Fibroblast of skin of left biceps (primary cell): ENCODE data around the gene TRAF3IP1.
"Not testable (repeated sequence)": the region's sequence is repeated elsewhere in the genome, so short reads cannot be mapped to it uniquely, and the experiment has no call there.

Experiments used
- DNase-seq, 2 experiments: peaks; one replicate each; pipeline ENCODE4 v3.0.0-alpha.2; 2013; ENCODE audit warnings: low read depth in 2 of 2

The TRAF3IP1 gene, protein sequence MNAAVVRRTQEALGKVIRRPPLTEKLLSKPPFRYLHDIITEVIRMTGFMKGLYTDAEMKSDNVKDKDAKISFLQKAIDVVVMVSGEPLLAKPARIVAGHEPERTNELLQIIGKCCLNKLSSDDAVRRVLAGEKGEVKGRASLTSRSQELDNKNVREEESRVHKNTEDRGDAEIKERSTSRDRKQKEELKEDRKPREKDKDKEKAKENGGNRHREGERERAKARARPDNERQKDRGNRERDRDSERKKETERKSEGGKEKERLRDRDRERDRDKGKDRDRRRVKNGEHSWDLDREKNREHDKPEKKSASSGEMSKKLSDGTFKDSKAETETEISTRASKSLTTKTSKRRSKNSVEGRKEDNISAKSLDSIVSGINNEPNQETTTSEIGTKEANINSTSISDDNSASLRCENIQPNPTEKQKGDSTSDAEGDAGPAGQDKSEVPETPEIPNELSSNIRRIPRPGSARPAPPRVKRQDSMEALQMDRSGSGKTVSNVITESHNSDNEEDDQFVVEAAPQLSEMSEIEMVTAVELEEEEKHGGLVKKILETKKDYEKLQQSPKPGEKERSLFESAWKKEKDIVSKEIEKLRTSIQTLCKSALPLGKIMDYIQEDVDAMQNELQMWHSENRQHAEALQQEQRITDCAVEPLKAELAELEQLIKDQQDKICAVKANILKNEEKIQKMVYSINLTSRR

GRCh38 chr2:238320246-238320647 lies at the start of gene TRAF3IP1:
Gene TRAF3IP1, plus strand, starts transcription at chr2:238320518. Its CDS starts 145 bp downstream, at chr2:238320663.
- DNase-seq, result peak; percentile 78 to 79

GRCh38 chr2:238270606-238271005 lies 49.7 kb upstream of the TRAF3IP1 start:
- DNase-seq, result no peak

DNA sequence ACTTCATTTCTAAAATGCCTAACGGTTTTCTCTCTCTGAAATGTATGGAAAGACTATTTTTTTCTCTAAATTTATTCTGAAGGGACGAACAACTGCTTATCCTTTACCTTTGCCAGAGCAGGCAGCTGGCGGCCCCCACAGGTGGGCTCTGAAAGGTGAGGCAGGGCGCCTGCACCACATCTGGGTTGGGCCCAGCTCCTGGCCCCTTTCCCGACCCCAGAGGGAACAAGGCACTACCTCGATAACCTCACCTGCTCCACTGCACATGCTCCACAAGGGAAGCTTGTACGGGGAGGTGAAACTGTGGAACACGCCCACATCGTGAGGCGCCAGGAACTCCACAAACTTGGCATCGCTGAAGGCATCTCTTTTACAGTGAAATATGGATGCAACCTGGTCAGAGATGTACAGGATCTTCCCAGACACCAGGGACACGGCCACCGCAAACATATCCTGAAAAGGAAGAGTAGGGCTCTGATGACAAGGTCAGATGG lies 49.2 kb upstream of the TRAF3IP1 start:
- no peak for DNase-seq

DNA sequence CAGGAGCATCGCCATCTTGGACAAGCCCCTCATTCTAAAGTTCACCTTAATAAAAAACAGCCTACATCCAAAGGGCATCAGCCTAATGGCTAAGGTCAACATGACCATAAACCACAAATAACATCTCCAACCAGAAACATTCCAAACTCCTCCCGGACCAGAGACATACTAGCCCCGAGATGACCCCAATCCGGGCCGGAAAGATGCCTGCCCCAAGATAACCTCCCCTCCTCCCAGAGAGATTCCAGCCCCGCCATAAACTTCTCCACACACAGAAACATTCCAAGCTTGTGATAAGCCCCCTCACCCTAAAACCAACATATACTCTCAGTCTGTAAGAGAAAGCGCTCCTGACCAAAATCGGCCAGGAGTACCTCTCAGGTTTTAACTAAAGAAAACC lies 48.6 kb upstream of the TRAF3IP1 start:
- DNase-seq, result not testable (repeated sequence)

DNA sequence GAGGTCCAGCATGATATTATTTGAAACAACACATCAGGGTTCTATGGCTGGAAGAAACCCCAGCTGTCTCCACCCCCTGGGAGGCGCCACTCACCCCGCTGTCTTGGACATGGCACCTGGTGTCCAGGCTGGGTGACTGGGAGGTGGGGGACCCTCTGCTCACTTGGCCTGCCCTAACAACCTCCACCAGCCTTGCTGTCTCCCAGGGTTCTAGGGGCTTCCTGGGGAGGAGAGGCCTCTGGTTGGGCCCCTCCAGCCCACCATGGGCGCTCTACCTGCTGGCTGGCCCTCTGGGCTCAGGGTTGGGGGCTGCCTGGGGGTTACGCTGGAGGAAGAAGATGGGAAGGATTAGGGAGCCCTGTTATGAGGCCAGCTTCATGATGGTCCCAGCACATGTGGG lies 48.2 kb upstream of the TRAF3IP1 start:
- DNase-seq, result no peak

GRCh38 chr2:238273433-238273832 lies 46.9 kb upstream of the TRAF3IP1 start:
- not testable (repeated sequence) for DNase-seq

DNA sequence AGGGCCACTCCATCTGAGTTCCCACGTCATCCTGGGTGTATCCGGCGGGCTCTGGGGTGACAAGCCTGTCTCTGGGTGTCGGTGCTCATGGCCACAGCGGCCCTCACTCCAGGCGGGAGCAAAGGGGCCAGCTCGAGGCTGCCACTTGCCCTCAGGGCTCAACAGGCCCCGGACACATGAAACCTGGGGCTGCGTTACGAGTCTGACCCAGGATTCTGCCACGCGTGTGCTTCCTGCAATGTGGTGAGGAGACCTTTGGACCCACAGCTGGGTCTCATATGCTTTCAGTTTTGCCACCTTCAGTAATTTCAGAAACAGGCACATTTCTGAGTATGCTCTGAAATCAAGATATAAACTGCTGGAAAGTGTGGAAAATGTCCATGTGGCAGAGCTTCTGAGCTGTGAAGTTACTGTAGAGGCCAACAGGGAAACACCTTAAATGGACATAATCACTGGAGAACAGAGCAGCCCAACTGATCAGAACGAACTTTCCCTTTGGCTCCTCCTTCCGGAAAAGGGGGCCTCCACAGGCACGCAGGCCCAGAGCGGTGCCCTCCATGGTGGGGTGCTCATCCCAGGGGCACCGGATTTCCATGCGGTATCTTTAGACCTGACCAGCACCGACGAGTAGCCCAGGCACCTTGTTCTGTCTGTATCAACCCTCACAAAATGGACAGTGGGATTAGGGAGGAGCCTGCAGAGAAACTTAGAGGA lies 46.0 kb upstream of the TRAF3IP1 start:
- no peak for DNase-seq

DNA sequence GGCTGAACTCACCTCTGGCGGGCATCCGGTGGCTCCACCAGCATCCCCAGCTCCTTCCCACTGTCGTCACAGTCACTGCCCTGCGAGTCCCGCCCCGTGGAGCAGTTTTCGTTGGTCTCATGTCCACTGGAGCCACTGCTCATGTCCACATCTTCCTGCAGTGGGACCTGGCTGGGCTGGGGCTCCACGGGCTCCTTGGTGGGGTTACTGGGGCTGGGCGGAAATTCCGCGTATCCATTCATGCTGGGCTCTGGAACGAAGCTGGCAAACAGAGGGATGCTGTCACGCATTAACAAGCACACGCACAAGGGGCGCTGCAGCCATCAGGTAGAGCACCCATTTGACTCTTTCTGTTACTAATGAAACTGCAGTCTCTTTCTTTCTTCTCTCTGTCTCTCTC lies 42.6 kb upstream of the TRAF3IP1 start:
- DNase-seq, result no peak

- no peak for DNase-seq
Observed at GRCh38 chr2:238278626-238279323, 41.5 kb upstream of the TRAF3IP1 start.

- no peak for DNase-seq
Observed at GRCh38 chr2:238279324-238279682, 41.0 kb upstream of the TRAF3IP1 start.

DNA sequence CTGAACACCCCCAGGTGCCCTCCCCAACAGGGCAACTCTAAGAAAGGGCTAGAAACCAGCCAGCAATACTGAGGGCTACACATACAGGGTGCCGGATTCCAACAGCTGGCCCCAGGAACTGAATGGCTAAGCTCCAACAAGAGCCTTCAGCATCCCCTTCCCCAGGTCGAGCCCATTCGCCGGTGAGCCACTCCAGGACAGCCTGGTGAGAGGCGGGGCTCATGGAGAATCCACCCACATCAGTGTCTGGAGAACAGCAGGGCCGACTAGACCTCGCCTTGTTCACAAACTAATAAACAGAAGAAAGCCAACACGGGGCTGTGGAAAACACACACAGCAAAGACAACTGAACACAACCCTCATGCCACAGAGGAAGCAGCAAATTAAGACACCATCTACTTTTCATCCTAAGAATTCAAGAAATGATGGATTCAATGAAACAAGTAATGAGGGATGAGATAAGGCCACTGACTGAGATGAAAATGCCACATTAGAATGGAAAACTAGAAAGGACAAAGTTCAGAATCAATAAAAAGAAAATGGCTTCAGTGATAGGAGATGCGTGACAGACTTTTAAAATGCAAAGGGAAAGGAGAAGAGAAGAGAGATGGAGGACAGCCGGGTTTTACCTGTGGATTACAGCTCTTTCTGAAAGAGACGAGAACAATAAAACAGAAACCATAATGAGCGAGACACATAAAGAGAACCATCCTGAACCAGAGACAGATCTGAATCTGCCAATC lies 40.1 kb upstream of the TRAF3IP1 start:
- no peak for DNase-seq

DNA sequence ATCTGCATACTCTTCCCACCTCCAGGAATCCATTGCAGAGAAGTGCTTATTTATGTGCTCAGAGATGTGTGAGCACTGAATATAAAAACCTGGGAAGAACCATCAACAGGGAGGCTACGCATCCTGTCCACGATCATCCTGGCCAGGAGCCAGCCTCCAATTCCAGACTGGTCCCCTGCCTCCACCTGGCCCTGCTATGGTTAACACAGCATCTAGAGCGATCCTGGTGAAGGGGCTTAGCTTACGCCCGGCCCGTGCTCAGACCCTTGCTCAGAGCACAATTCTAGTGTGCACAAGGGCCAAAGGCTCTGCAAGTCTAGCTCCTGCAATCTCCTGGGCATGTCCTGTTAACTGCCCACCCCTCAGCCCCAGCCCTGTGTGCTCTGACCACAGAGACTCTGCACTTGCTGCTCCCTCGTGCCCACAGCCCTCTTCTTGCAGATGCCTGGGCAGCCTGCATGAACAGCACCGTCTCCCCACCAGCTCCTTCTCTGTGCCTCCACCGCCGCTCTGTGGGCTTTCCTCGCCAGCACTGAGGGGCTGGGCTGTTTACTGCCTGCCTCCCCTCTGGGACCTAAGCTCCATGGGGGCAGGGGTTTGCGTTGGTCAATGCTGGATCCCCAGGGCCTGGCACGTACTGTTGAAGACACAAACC lies 38.4 kb upstream of the TRAF3IP1 start:
- DNase-seq, result no peak

- no peak for DNase-seq
Observed at GRCh38 chr2:238282861-238283738, 37.2 kb upstream of the TRAF3IP1 start.

DNA sequence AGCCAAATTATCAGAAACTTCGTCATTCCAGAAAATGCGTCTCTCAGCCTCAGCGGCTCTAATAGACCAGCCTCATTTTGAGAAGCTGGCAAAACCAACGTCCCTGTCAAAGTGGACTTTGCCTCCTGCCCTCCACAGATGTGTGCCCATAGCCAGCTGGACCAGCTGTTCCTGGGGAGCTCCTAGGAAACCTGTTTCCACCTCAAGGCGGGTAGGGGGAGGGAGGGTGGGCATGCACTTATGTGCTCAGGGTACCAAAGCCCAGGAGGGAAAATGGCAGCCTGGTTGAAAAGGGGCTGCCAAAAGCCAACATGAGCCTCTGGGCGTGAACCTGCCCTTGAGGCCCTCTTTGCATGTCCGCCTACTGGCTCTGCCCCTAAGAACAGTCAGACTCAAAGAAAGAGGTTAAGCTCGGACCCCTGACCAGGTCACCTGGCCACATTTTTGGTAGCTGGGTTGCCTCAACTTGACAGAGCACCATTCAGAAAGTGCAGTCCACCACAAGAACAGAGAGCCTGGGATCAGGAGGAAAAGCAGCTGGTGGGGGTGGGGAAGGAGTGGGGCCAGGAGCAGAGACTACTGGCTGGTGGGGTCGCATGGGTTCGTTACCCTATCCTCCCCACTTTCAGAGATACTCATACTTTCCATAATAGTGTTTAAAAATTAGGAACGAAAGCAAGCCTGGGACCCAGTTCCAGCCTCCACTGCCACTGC lies 35.4 kb upstream of the TRAF3IP1 start:
- no peak for DNase-seq

- peak; percentile 19 to 30 for DNase-seq
Observed at GRCh38 chr2:238285653-238286082, 34.6 kb upstream of the TRAF3IP1 start.

- no peak for DNase-seq
Observed at GRCh38 chr2:238286095-238286494, 34.2 kb upstream of the TRAF3IP1 start.

GRCh38 chr2:238286551-238286950 lies 33.8 kb upstream of the TRAF3IP1 start:
- no peak for DNase-seq

GRCh38 chr2:238286987-238287736 lies 33.2 kb upstream of the TRAF3IP1 start:
- no peak for DNase-seq
